ENCODE results near the gene OR11L1.

The OR11L1 gene

DNA sequence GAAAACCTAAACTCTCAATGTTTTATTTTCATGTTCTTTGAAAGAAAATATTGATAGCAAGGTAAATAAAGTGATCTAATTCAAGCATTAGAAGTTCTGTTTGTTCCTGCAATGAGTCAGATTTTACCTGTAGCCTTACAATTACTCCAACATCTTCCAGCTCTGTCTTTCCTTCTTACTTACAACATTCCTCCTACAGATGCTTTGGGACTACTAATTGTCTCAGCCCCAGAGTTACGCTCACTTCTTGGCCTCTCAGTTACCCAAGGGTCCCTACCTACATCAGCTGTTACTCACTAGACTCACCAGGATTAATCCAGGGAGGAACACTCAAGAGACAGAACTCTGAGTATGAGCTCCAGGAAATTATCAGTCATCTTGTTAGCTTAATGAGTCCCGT lies 44.2 kb downstream of the OR11L1 start:
- no peak for DNase-seq

All from fibroblast of skin of back (primary cell).